GM19328 (cell line): ENCODE data around the gene TUFT1.

Experiments
- ATAC-seq: cut with Tn5 transposase; IDR thresholded peaks from one replicate; pipeline ENCODE4 v1.9.1; 2021; ENCODE audit warnings: mild to moderate bottlenecking, moderate library complexity; ENCODE audit not compliant: unreplicated experiment

The TUFT1 gene, protein sequence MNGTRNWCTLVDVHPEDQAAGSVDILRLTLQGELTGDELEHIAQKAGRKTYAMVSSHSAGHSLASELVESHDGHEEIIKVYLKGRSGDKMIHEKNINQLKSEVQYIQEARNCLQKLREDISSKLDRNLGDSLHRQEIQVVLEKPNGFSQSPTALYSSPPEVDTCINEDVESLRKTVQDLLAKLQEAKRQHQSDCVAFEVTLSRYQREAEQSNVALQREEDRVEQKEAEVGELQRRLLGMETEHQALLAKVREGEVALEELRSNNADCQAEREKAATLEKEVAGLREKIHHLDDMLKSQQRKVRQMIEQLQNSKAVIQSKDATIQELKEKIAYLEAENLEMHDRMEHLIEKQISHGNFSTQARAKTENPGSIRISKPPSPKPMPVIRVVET

DNA sequence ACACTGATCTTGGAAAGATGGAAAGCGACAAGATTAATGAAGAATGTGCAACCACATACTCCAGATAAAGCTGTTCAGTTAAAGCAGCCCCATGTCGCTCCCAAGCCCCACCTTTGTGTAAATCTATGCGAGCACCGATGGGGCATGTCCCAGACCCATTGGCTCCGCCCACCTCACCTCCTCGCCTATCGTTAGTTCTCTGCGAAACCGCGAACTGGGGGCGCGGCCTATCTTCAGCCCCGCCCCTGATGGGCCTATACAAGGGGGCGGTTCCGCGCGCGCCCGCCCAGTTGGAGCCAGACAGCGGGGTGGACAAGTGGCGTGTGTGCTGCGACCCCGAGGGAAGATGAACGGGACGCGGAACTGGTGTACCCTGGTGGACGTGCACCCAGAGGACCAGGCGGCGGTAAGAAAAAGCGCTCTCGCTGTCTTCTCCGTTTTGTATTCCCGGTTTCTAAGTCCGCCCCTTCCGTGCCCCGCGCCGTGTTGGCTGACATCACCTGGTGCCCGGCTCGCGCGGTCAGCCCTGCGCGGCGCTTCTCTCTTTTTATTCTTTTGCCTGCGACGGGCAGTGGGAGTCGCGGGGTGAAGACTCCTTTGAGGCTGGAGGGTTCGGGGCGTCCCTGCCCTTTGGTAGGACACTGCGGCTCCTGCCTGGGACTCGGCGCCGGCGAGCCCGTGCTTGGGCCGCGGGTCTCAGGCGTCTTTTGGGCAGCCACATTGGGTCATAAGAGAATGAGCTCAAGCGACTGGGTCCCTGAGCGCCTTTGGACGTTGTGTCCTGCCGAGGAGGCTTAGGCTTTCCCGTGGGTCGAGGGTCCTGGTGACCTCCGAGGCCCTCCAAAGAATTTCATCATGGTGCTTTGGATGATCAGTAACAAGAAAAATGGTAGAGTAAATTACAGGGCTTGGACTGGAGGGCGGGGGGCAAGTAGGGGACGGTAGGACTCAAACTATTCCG, at the start of gene TUFT1:
Gene TUFT1 (plus strand): TSS at position 289 of the 961 bp plus-strand sequence. CDS start 58 bp downstream, at position 347.
- ATAC-seq, result peak; percentile 86

DNA sequence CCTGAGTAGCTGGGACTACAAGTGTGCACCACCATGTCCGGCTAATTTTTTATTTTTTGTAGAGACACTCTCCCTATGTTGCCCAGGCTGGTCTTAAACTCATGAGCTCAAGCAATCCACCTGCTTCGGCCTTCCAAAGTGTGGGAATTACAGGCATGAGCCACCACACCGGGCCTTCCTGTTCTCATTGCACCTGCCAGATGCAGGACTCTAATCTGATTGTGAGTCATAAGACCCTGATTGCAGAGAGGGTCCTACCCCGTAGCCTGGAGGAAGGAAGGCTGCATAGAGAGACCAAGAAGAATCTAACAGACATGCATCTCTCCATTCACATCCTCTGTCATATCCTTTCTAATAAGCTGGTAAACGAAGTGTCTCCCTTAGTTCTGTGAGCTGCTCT, 48.5 kb upstream of the TUFT1 start:
- ATAC-seq, result no peak

DNA sequence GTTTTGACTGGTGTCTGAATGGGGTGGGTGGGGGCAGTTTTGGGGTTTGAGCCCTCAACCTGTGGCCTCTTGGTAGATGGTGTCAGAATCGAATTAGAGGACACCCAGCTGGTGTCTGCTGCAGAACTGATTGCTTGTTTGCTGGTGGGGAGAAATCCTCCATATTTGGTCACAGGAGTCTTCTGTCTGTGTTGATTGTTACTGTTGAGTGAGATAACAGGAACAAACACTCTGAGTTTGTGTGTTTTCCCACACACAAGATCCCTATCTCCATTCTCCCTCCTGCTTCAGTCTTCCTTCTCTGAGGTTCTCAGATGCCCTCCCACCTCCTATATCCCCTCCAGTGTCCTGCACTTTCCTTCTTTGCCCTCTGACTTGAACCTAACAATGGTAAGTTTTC, 48.0 kb upstream of the TUFT1 start:
- no peak for ATAC-seq

DNA sequence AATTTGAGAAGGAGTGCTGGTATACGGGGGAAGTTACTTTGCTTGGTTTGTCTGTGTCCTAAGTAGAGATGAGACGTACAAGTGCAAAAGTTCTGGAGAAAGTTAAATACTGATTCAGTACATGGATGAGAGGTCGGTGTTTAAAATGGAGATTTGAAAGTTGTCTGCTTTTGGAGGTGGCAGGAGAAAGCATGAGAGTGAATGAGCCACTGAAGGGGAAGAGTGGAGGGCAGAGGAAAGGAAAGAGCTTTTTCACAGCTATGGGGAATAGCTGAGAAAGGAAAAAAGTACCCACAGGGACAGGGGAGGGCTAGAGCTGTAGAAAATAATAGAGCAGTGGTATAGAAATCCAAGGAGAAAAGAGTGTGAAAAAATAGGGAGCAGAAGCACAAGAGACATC, 47.1 kb upstream of the TUFT1 start:
- no peak for ATAC-seq

DNA sequence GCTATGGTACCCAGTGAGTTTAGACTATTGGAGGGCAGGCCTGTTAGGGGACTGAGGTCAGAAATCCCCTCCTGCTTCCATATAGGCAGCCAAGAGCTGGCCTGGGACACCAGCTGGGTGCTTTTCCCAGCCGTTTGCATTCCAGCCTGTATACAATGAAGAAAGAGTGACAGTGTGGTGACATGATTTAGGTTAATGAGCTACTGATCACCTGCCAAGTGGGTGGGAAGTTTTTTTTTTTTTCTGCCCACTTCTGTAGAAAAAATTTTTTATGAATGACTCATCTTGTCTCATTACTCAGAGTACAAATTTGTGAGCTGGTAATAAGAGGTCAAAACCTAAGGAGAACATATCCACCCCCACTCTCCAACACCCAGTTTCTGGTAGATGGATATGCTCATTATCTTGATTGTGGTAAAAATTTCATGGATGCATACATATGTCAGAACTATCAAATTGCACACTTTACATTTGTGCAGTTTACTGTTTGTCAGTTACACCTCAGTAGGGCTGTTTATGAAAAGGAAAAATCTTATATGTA, 45.3 kb upstream of the TUFT1 start:
- no peak for ATAC-seq

DNA sequence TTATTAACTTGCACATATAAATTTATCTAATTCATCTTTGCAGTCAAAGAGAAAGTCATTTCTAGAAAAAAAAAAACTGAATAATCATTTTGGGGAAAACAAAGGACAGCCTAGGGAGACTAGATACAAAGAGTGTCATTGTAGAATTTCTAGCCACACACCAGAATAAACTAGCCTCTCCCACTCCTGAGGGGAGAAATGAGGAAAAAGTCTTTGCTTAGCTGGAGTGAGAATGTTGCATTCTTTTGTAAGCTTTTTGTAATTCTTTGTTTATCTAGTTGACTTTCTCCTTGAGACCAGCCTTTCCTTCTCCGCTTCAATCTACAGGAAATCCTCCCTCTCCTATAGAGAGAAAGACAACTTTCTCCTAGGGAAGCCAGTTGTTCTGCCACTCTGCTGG, 44.8 kb upstream of the TUFT1 start:
- ATAC-seq, result no peak

DNA sequence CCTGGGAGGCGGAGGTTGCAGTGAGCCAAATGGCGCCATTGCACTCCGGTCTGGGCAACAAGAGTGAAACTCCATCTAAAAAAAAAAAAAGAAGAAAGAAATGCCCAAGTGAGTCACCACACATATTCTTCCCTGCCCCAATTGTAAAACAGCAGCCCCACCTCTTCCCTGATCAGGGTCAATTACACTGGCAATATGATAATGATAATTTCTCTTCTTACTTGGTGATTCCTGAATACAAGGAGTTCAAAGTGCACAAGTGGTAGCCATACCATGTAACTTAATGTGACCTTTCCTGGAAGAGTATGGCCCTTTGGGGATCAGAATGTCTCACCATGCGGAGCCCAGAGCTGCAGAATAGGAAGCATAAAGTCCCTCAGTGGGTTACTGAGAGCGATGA, 40.7 kb upstream of the TUFT1 start:
- no peak for ATAC-seq

DNA sequence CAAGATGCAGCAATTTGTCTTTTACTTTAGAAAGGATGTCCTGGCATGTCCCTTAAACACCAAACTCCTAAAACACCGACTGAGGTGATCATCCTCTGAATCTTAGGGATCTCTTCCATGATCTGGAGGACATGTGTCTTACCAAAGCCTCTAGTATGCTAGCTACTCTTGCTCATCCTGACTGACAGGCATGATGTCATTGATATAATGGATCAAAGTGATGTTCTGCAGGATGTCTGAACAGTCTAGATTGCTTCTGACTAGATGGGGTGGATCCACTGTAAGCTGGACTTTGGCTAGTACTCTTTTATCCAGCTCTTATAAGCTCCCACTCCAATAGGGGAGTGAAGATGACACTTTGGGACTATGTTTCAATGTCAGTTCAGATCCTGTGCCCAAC, 40.2 kb upstream of the TUFT1 start:
- no peak for ATAC-seq

DNA sequence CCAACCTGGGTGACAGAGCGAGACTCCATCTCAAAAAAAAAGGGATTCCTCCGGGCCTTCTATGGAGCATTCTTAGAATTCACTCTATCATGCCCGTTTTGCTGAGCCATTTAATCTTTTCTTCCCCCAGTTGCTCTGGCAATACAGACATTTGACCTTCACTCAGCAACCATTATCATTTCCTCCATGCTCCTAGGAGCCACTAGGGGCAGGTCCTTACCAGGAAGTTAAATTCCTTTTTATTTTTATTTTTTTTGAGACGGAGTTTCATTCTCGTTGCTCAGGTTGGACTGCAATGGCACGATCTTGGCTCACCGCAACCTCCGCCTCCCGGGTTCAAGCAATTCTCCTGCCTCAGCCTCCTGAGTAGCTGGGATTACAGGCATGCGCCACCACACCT, 38.6 kb upstream of the TUFT1 start:
- no peak for ATAC-seq

DNA sequence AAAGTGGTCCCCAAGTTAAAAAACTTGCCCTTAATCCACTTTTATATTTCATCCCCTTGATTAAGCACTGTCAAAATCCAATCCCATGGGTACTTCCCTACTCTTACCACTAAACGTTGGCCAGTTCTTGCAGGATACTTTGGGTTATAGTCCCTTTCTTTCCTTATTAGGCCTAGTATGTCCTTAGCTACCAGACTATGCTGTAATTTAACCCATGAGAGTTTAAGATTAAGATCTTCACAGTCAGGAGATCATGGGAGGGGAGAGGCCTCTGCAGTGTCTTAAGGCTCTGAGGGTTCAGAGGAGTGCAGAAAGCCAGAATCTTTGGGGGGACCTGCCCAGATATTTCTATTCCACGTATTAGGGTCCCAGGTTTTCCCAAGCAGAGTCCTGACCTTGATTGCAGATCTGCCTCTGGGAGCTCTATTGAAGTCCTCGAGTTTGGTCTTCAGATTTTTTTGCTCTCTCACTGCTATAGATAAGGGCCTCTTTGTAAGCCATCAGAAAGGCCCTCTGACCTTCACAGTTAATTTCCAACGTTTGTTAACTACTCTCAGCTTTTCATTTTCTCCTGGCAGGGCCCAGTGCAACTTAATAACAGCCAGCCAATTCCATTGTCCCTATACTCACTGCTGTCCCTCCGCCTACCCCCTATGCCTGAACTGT, 37.9 kb upstream of the TUFT1 start:
- no peak for ATAC-seq

DNA sequence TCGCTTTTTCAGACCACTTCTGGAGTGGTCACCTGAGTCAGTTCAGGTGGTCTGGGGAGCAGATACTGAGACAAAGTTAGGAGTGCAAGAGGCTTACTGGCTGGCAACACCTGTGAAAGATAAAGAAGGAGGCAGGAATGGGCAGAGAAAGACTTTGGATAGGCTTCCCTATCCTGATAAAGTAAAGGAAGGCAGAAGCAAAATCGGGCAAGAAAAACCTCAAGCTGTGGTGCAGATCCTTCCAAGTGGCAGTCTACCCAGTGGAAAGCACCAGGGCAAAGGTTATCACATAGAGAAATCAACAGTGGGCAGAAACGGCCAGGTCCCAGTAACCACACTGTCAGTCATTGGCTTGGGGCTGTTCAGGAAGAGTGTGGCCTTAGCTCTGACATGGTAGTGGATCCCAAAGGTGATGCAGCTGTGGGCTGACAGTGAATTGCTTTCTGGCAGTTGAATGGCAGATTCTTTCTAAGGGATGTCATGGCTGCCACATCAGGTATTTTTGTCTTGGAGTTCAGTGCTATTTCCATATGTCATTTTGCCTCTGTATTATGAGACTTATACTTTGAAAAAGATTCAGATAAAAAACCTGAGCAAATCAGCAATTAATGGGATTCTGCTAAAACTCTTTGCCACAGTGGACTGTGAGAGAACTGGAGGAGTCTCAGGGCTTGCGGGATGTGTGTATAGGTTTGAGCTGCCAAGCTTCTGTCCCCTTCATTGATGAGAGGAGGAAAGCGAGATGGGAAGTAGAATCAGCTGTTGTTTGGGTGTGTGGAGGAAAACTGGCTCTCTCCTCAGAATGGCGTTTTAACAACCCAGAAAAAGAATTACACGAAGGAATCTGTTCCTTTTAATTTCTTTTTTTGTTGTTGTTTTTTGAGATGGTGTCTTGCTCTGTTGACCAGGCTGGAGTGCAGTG, 37.0 kb upstream of the TUFT1 start:
- ATAC-seq, result no peak

DNA sequence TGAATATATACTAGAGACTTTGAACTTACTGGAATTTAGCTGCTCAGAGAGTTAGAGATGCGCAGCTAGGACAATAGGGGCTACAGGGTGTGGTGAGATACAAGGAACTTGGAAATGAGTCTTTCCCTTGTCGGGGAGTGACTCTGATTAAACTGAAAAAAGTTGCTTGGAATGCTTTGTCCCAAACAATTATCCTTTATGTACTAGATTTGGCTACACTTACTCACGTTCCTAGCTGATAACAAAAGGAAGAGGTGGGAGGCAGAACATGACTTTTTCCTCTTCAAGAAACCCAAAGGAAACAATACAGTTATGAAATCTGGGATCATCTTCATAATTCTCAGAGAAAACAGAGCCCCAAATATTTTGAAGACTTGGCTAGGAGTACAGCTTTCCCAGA, 35.9 kb upstream of the TUFT1 start:
- no peak for ATAC-seq

DNA sequence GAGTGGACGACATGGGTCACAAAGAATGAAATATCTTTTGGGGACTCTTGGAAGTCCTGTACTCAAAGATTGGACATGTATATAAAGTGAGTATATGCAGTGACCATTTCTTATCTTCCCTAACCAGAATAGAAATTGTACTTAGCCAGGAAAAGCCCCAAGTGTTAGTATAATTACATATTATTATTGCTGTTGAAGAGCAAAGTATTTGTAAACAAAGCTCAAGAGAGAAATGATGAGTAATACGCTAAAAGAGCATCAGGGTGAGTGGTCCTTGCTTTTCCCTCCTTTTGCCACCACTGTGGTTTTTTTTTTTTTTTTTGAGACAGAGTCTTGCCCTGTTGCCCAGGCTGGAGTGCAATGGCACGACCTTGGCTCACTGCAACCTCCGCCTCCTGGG, 35.4 kb upstream of the TUFT1 start:
- ATAC-seq, result no peak

DNA sequence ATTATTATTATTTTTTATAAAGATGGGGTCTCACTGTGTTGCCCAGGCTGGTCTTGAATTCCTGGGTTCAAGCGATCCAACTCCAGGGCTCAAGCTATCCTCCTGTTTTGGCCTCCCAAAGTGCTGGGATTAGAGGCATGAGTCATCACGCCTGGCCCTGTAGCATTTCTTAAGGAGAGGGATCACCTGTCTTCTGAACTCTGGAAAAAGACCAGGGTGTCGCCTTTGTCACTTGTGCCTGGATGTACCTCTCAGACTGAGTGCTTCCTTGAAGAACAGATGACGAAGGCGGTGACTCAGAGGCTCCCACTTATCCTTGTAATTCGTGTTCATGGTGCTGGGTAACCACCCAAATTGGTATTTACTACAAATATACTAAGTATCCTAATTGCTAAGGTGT, 31.3 kb upstream of the TUFT1 start:
- no peak for ATAC-seq

DNA sequence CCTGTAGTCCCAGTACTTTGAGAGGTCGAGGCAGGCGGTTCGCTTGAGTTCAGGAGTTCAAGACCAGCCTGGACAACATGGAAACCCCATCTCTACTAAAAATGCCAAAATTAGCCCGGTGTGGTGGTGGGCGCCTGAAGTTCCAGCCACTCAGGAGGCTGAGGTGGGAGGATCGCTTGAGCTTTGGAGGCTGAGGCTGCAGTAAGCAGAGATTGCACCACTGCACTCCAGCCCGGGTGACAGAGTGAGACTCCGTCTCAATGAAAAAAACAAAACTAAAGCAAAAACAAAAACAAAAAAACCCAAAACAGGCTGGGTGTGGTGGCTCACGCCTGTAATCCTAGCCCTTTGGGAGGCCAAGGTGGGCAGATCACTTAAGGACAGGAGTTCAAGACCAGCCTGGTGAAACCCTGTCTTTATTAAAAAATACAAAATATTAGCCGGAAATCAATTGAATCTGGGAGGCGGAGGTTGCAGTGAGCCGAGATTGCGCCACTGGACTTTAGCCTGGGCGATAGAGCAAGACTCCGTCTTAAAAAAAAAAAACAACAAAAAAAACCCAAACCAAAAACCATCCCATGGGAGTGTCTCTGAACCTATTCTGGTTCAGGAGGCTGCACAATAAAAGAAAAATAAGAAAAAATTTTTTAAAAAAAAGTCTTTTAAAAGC, 30.6 kb upstream of the TUFT1 start:
- no peak for ATAC-seq

DNA sequence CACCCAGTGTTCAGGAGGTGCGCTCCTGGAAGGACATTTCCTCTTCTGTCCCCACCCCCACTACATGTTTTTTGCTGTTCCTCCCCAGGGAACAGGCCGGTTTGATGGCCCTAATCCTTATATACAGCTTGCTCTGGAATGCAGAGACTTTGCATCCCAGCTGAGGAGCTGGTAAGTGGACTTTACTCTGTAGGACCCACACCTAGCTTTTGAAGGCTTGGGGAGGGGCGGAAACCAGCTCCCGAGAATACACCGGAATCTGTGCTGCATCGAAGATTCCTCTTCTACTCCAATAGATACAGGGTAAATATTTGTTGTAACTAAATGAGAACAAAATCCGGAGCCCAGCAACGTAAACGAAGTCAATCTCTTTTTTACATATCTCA, 30.1 kb upstream of the TUFT1 start:
- no peak for ATAC-seq

DNA sequence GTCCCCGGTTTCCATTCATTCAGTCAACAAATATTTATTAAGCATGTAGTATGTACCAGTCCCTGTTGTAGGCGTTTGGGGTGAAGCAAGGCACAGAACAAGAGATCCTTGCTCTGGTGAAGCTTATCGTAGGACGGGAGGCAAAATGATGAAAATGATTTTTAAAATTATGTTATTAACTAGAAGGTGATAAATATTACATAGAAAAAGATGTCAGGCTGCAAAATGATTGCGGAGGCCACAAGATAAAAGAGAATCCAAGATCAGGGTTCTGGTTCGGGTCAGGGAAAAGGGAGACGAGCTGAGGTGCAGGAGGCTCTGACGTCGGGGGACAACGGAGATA, 29.5 kb upstream of the TUFT1 start:
- ATAC-seq, result no peak

DNA sequence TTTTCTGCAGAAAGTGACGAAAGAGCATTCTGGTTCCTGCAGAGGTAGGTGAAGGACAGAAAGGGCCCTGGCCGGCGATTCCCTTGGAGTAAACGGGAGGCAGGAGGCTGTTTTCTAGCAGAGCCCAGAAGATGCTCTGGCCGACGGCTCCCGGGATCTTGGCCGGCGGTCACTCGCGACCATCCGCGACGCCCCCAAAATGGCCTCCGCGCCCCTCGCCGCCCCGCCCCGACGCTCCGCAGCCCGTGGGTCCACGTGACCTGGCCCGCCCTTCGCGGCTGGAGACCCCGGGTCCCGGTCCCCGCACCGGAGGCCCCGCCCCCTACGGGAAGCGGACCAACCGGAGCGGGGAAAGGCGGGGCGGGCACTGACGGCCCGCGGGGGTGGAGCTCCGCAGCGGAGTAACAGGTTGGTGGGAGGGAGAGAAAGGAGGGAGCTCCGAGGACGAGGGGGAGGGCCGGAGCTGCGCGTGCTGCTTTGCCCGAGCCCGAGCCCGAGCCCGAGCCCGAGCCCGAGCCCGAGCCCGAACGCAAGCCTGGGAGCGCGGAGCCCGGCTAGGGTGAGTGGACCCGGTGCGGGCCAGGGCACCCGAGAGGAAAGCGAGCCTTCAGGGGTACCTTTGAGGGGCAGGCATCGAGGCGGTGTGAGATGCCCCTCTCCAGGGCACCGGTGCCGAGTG, 29.0 kb upstream of the TUFT1 start, which contains the start of gene CGN:
Gene CGN (plus strand): TSS at position 431 of the 679 bp plus-strand sequence. CDS start 7,133 bp downstream, outside the sequence.
- ATAC-seq, result peak; percentile 79

DNA sequence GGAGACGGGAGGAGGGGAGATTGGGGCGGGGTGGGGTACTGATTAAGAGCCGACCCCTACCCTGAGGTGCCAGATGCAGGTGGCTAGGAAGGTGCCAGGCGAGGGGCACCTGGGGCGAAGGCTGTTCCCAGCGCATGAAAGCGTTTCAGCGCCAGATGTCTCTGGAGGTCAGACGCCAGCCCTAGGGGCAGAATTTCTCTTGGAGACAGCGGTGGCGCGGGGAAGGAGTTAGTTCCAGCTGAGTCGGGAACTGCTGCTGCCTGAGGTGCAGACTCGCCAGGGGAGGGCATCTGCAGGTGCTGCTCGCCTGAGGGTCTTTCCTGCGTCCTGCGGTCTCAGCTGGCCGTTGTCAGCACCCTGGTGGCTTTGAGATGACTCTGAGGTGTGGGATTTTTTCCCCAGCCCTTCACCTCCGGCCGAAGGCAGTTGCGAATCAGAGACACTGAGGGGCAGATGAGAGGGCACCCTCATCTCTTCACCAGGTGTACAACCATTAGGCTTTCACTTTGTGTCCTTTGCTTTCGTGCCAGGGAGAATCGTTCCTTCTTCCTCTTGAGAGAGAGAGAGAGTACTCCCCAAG, 28.4 kb upstream of the TUFT1 start:
- peak; percentile 26 for ATAC-seq
